Stomach (tissue), 4 donors: Measurements from ENCODE around the gene LPAR1.

Experiments used
- EP300 ChIP-seq: sonication (generic); formaldehyde crosslinking; IDR thresholded peaks from one replicate; pipeline ENCODE4 v1.6.1; 2017; ENCODE audit warnings: antibody characterized with exemption
- POLR2A ChIP-seq, 4 donors: fragments of 450-650 bp; IDR thresholded peaks; one replicate each; pipeline ENCODE4 v1.6.1; 2016; ENCODE audit warnings: antibody characterized with exemption in 4 of 4, control low read depth in 2 of 4, mild to moderate bottlenecking in 1 of 4, moderate library complexity in 1 of 4
- POLR2AphosphoS5 ChIP-seq, 3 donors: sonication (generic); formaldehyde crosslinking; IDR thresholded peaks; one replicate each; pipeline ENCODE4 v1.6.1; 2016; ENCODE audit warnings: antibody characterized with exemption in 3 of 3
- TF ChIP-seq, protein P1 (sequence below), 7 experiments: fragments of 450-650 bp in 4 of 7; fragments of 200-600 bp in 3 of 7; sonication (generic) in 3 of 7; IDR thresholded peaks; one replicate each; pipeline ENCODE4 v1.5.1; 2016 to 2019; ENCODE audit warnings: antibody characterized with exemption in 7 of 7, control low read depth in 2 of 7, mild to moderate bottlenecking in 1 of 7

DNA sequence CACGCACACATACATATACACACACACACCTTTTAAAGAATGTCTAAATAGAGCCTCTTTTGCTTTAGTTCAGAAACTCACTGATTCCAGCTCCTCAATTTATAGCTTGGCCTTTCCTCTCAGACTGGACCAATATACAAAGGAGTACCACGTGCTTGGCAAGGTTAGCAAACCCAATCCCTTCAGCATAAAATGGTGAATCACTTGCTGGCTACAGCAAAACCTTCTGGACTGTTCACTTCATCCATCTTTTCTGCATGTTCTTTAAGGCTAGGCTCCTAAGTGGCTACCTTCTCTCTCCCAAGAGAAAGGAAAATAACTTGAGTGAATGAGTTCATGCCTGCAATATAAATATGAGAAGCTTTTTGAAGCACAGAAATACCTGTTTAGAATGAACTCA is 109.7 kb downstream of the LPAR1 start:
- TF ChIP-seq POLR2AphosphoS5 (IDR thresholded peaks at IDR 0.05) (no peak), POLR2A (IDR thresholded peaks at IDR 0.05) (no peak), EP300 (no peak)
- TF ChIP-seq, protein P1, sequence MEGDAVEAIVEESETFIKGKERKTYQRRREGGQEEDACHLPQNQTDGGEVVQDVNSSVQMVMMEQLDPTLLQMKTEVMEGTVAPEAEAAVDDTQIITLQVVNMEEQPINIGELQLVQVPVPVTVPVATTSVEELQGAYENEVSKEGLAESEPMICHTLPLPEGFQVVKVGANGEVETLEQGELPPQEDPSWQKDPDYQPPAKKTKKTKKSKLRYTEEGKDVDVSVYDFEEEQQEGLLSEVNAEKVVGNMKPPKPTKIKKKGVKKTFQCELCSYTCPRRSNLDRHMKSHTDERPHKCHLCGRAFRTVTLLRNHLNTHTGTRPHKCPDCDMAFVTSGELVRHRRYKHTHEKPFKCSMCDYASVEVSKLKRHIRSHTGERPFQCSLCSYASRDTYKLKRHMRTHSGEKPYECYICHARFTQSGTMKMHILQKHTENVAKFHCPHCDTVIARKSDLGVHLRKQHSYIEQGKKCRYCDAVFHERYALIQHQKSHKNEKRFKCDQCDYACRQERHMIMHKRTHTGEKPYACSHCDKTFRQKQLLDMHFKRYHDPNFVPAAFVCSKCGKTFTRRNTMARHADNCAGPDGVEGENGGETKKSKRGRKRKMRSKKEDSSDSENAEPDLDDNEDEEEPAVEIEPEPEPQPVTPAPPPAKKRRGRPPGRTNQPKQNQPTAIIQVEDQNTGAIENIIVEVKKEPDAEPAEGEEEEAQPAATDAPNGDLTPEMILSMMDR (IDR thresholded peaks at IDR 0.05), result no peak
